K562 (cell line): ENCODE measurements around the gene CLDN15. TPM values are rescaled to one million over a fixed set of nuclear protein-coding genes. Genes with fewer than 3 reads are reported as not detected.

ENCODE experiments used
- CHD4 ChIP-seq: fragments of 200-600 bp; sonication (generic); IDR thresholded peaks from 3 replicates; pipeline ENCODE4 v1.6.1; 2012; ENCODE audit warnings: low read depth, mild to moderate bottlenecking, mixed read lengths, low read length, inconsistent platforms; ENCODE audit not compliant: insufficient read depth, insufficient replicate concordance, poor library complexity, severe bottlenecking
- DDX20 ChIP-seq: fragments of 450-650 bp; IDR thresholded peaks from 2 replicates; pipeline ENCODE4 v1.6.1; 2016; ENCODE audit warnings: missing genetic modification characterization, low read depth, mild to moderate bottlenecking, missing compliant biosample characterization, moderate library complexity
- GATAD2A ChIP-seq: fragments of 450-650 bp; IDR thresholded peaks from 2 replicates; pipeline ENCODE4 v1.6.1; 2017
- MCM2 ChIP-seq: fragments of 450-650 bp; IDR thresholded peaks from 2 replicates; pipeline ENCODE4 v1.6.1; 2017; ENCODE audit warnings: low read depth, mild to moderate bottlenecking
- NR0B1 ChIP-seq: fragments of 450-650 bp; IDR thresholded peaks from one replicate; pipeline ENCODE4 v1.6.1; 2018; ENCODE audit warnings: mild to moderate bottlenecking, moderate library complexity; ENCODE audit not compliant: partially characterized antibody
- PRDM10 ChIP-seq: fragments of 450-650 bp; IDR thresholded peaks from 2 replicates; pipeline ENCODE4 v1.6.1; 2018; ENCODE audit not compliant: partially characterized antibody
- TFAP4 ChIP-seq: sonication (generic); formaldehyde crosslinking; IDR thresholded peaks from 2 replicates; pipeline ENCODE4 v1.8.0; 2022; ENCODE audit warnings: missing genetic modification reagents, mild to moderate bottlenecking, moderate library complexity, borderline replicate concordance
- ZNF12 ChIP-seq: sonication (generic); formaldehyde crosslinking; IDR thresholded peaks from 2 replicates; pipeline ENCODE4 v1.4.0; 2020; ENCODE audit warnings: mild to moderate bottlenecking, missing genetic modification reagents
- polyA plus RNA-seq, 8 experiments: library from polyadenylated mRNA; depleted of rRNA in 4 of 8; stranded (reverse) in 5 of 8; unstranded in 3 of 8; fragments of >200 nt; fragmentation: Nextera tagmentation in 2 of 8; fragmentation: Illumina TruSeq in 1 of 8; extraction: Ambion mirVana in 2 of 8; extraction: Trizol in 1 of 8; gene quantifications; 2 replicates each; pipeline versions ENCODE4 v1.2.1 to v1.2.3, GENCODE V29; 2011 to 2014; ENCODE audit warnings: inconsistent platforms in 1 of 8, missing spikeins in 1 of 8
- total RNA-seq, 7 experiments: library from RNA; depleted of rRNA in 6 of 7; stranded (reverse); fragments of >200 nt in 6 of 7; fragmentation: Illumina TruSeq in 2 of 7; extraction: Trizol in 2 of 7; gene quantifications; 2 replicates each; pipeline versions ENCODE4 v1.2.1 to v1.2.3, GENCODE V29; 2011 to 2021; ENCODE audit warnings: low replicate concordance in 1 of 7

Gene CLDN15
- total and polyA plus RNA-seq, 9 of the 15 experiments (the other 6 are each of a cell fraction or from before 2014, with no cell fraction given): 0.32 to 14.5 (median 7.4) TPM

GRCh38 chr7:101244375-101245146 lies 7.0 kb upstream of the CLDN15 start, which contains the start of gene FIS1 (continued):
- TF ChIP-seq NR0B1 (no peak), DDX20 (tag) (no peak), ZNF12 (CRISPR knock-in tag) (no peak; the same call in none of the 2 replicates), CHD4 (no peak), TFAP4 (CRISPR knock-in tag) (peak; percentile 97), GATAD2A (no peak), PRDM10 (no peak), MCM2 (no peak)
